GM12874 (cell line): ENCODE results near the gene SPC24.

Source experiments
- TF ChIP-seq, protein P1 (sequence below): IDR thresholded peaks from 2 replicates; pipeline ENCODE4 v1.5.1; 2011; ENCODE audit warnings: low read depth, mild to moderate bottlenecking, control low read depth, low read length, moderate library complexity; ENCODE audit not compliant: insufficient read depth

SPC24 gene

GRCh38 chr19:11138601-11139300 is 16.8 kb downstream of the SPC24 start:
- TF ChIP-seq, protein P1, sequence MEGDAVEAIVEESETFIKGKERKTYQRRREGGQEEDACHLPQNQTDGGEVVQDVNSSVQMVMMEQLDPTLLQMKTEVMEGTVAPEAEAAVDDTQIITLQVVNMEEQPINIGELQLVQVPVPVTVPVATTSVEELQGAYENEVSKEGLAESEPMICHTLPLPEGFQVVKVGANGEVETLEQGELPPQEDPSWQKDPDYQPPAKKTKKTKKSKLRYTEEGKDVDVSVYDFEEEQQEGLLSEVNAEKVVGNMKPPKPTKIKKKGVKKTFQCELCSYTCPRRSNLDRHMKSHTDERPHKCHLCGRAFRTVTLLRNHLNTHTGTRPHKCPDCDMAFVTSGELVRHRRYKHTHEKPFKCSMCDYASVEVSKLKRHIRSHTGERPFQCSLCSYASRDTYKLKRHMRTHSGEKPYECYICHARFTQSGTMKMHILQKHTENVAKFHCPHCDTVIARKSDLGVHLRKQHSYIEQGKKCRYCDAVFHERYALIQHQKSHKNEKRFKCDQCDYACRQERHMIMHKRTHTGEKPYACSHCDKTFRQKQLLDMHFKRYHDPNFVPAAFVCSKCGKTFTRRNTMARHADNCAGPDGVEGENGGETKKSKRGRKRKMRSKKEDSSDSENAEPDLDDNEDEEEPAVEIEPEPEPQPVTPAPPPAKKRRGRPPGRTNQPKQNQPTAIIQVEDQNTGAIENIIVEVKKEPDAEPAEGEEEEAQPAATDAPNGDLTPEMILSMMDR, result no peak

DNA sequence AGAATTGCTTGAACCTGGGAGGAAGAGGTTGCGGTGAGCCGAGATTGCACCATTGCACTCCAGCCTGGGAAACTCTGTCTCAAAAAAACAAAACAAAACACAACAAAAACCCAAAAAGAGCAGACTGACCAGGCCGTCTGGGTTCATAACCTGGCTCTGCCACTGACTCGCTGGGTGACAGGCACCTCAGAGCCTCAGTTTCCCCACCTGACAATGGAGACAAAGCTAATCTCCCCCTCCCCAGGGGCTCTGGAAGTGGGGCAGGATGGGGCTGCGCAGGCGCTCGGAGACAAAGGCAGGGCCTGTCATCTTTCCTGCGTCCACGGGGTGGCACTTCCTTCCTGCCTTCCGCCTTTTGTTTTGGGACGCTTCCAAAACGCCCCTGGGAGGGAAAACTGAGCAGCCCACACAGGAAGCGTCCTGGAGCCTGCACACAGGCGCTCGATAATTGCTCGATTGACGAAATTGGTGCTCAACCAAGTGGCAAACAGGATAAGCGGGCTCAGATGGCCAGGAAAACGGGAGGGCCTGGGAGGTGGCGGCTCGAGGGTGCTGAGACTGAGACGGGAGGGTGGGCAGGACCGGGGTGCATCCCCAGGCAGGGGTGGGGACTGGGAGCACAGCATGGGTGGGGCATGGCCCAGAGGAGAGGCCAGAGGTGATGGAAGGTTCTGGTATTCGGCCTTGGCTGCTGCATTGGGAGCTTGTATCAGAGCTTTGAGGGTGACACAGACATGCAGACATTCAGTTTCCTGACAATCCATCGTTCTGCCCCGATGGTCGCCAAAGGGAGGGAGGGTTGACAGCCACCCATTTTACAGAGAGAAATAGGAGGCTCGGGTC is 17.8 kb downstream of the SPC24 start:
- TF ChIP-seq, protein P1, result peak; percentile 73

DNA sequence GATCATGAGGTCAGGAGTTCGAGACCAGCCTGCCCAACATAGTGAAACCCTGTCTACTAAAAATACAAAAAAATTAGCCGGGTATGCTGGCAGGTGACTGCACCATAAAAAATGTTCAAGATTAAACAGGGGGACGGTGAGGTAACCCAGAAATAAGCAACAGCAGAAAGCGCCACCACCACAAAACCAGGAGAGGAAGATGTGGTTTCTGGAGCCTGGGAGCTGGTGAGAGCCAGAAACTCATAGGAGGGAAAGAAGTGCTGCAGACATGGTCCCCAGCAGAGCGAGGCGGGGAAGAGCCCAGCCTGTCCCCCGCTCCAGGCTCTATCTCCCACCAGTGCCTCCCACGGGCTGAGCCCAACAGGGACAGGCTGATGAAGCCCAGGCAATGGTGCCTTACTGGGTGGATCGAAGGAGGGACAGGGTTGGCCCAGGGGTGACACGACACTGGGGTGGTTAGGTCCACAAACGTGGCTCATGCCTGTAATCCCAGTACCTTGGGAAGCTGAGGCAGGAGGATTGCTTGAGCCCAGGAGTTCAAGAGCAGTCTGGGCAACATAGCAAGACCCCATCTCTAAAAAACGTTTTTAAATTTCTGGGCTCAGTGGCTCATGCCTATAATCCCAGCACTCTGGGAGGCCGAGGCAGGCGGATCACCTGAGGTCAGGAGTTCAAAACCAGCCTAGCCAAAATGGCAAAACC is 19.0 kb downstream of the SPC24 start:
- TF ChIP-seq, protein P1, result no peak

DNA sequence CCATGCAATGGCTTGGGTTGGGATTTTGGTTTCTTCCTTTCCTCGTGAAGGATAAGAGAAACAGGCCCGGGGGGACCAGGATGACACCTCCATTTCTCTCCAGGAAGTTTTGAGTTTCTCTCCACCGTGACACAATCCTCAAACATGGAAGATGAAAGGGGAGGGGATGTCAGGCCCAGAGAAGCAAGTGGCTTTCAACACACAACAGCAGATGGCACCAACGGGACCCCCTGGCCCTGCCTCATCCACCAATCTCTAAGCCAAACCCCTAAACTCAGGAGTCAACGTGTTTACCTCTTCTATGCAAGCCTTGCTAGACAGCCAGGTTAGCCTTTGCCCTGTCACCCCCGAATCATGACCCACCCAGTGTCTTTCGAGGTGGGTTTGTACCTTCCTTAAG is 24.1 kb downstream of the SPC24 start:
- TF ChIP-seq, protein P1, result no peak

GRCh38 chr19:11130824-11131455 is 24.6 kb downstream of the SPC24 start:
- TF ChIP-seq, protein P1, result peak; percentile 88

DNA sequence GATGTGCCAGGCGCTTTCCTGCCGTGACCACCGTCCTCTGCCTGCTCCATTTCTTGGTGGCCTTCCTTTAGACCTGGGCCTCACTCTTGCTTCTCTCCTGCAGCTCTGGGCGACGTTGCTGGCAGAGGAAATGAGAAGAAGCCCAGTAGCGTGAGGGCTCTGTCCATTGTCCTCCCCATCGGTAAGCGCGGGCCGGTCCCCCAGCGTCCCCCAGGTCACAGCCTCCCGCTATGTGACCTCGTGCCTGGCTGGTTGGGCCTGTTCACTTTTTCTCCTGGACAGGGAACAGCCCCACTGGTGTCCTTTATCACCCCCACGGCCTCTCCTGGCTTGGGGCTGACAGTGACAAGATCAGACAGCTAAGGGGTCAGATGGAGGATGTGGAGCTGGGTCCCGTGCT is 27.7 kb downstream of the SPC24 start:
- TF ChIP-seq, protein P1, result no peak
